ENCODE results near the gene COQ10A. TPM values are rescaled to one million over a fixed set of nuclear protein-coding genes. Genes with fewer than 3 reads are reported as not detected.

Gene COQ10A
- total and polyA plus RNA-seq, 2 of the 8 experiments (the other 6 are each of a cell fraction or from before 2014, with no cell fraction given): 21.8 to 42.9 TPM

- no peak overlapping the region for H3K56ac ChIP-seq (replicated peaks; ENCODE audit: insufficient read length, low read depth, low read length)
- no peak overlapping the region for H2AFZ ChIP-seq (ENCODE audit: low read length)
- H3K14ac ChIP-seq (ENCODE audit: insufficient read length): no peak overlapping the region
- no peak overlapping the region for H3K4ac ChIP-seq (replicated peaks; ENCODE audit: insufficient read length, low read depth, low read length)
- no peak overlapping the region for H2BK15ac ChIP-seq (ENCODE audit: low read length)
- ChIA-PET POLR2A (ENCODE audit: partially characterized antibody) (interaction anchor here (0.5 to 3.8 kb wide), 28 partner anchors 10 to 380 kb away, joined by 3 to 41 read pairs (median 4); partner anchors contain the start of genes COQ10A, CS, MYL6 and RNF41), CTCF (ENCODE audit: partially characterized antibody) (interaction anchor here (0.6 to 6.4 kb wide), 20 partner anchors 8 to 137 kb away, joined by 3 to 47 read pairs (median 6); partner anchors contain the start of genes COQ10A, RNF41, SMARCC2 and ZC3H10)
- no peak overlapping the region for H4K5ac ChIP-seq (ENCODE audit: insufficient read length, low read depth, low read length)
- H2BK5ac ChIP-seq (ENCODE audit: low read depth, low read length): 0 out of 2 replicates have a peak overlapping the region, but pooled peaks have one; percentile 22
- H3K9ac ChIP-seq (replicated peaks in 1 of 4; ENCODE audit: extremely low read depth in 1 of 4, low read depth in 3 of 4, low read length in 3 of 4): no peak overlapping the region
- H3K23ac ChIP-seq (ENCODE audit: insufficient read length): no peak overlapping the region
- no peak overlapping the region for H2BK12ac ChIP-seq (ENCODE audit: low read depth, low read length)
- peaks cover 28 to 49% (median 33%) of the 10 kb centered on the region in 4 experiments for H3K36me3 ChIP-seq (ENCODE audit: control insufficient read depth in 2 of 4, insufficient read depth in 4 of 4, low read length in 3 of 4)
- H4K91ac ChIP-seq (replicated peaks; ENCODE audit: insufficient read length, low read length): no peak overlapping the region
- peak overlapping the region; percentile 83 to 89 for H3K4me2 ChIP-seq (ENCODE audit: insufficient read depth in 1 of 2, low read depth in 2 of 2, low read length in 2 of 2)
- H2BK20ac ChIP-seq (ENCODE audit: low read length): no peak overlapping the region
- H2BK120ac ChIP-seq (replicated peaks; ENCODE audit: low read depth, low read length): no peak overlapping the region
- H4K8ac ChIP-seq (ENCODE audit: extremely low read depth, insufficient read depth, low read length): no peak overlapping the region
- H3K23me2 ChIP-seq (ENCODE audit: low read depth, low read length): peaks cover 11% of the 10 kb centered on the region; the same call in 1 of the 2 replicates
- peak overlapping the region; percentile 60 to 96 (median 88); a peak in 6 of 8 replicates for H3K4me3 ChIP-seq (ENCODE audit: extremely low read depth in 1 of 4, insufficient read depth in 2 of 4, low read depth in 3 of 4, low read length in 4 of 4)
- peaks cover 7% of the 10 kb centered on the region for H3K79me1 ChIP-seq (ENCODE audit: low read depth, low read length)
- TF ChIP-seq JUND (IDR thresholded peaks at IDR 0.05; ENCODE audit: low read length) (peak; percentile 81), CTCF (IDR thresholded peaks at IDR 0.05; ENCODE audit: control extremely low read depth in 1 of 3, insufficient read depth in 1 of 3, low read depth in 1 of 3, low read length in 3 of 3) (peak in 2 of 3 experiments; percentile 6 to 15; a peak in 2 of 4 replicates), NANOG (IDR thresholded peaks at IDR 0.05; ENCODE audit: insufficient read depth, low read depth, low read length, poor library complexity, severe bottlenecking) (no peak)
- H3K27me3 ChIP-seq (replicated peaks in 1 of 4; ENCODE audit: control insufficient read depth in 3 of 4, extremely low read depth in 1 of 4, insufficient read depth in 3 of 4, low read length in 3 of 4): no peaks in the 10 kb centered on the region
- H3K9me3 ChIP-seq (ENCODE audit: insufficient read depth in 2 of 2, low read depth in 1 of 2, low read length in 1 of 2): no peaks in the 10 kb centered on the region
- DNase-seq (ENCODE audit: low read depth in 1 of 2, low spot score in 2 of 2): no peak
- peak overlapping the region; percentile 53; the same call in 1 of the 2 replicates for H3K27ac ChIP-seq (ENCODE audit: low read depth, low read length)
- H3K79me2 ChIP-seq (ENCODE audit: control insufficient read depth in 1 of 2, insufficient read depth in 2 of 2, low read length in 2 of 2): peaks cover 0 to 8% of the 10 kb centered on the region in 2 experiments; a peak in 1 of 4 replicates
- peaks cover 5 to 9% of the 10 kb centered on the region in 2 experiments for H4K20me1 ChIP-seq (replicated peaks in 1 of 2; ENCODE audit: control insufficient read depth in 1 of 2, insufficient read depth in 2 of 2, low read length in 2 of 2)
- no peak for FAIRE-seq
- H3K4me1 ChIP-seq (replicated peaks in 1 of 4; ENCODE audit: control insufficient read depth in 3 of 4, insufficient read depth in 4 of 4, low read length in 3 of 4): peaks cover 8 to 17% (median 13%) of the 10 kb centered on the region in 4 experiments
- H3K18ac ChIP-seq (ENCODE audit: extremely low read depth, low read length): no peak overlapping the region
- WGBS, 2 experiments (ENCODE audit: extremely low coverage in 1 of 2, insufficient coverage in 1 of 2, insufficient read length in 1 of 2, insufficient replicate concordance in 2 of 2, low coverage in 1 of 2, low lambda C conversion rate in 2 of 2, missing lambda C conversion rate in 1 of 2): 70% methylated on average over 4 of the region's 4 CpGs; no CpG with 5 or more reads in 1 of the 2 experiments
- no peak overlapping the region for H2AK5ac ChIP-seq (ENCODE audit: low read depth, low read length)
These were observed 10.3 kb upstream of the COQ10A start for GRCh38 chr12:56256326-56256960.
